HG03378 (cell line): ENCODE measurements around the gene COL25A1.
"Not testable (repeated sequence)": the region's sequence is repeated elsewhere in the genome, so short reads cannot be mapped to it uniquely, and the experiment has no call there.

ENCODE experiments used
- ATAC-seq: cut with Tn5 transposase; IDR thresholded peaks from one replicate; pipeline ENCODE4 v1.9.1; 2021; ENCODE audit warnings: mild to moderate bottlenecking, moderate library complexity; ENCODE audit not compliant: unreplicated experiment

Gene COL25A1

DNA sequence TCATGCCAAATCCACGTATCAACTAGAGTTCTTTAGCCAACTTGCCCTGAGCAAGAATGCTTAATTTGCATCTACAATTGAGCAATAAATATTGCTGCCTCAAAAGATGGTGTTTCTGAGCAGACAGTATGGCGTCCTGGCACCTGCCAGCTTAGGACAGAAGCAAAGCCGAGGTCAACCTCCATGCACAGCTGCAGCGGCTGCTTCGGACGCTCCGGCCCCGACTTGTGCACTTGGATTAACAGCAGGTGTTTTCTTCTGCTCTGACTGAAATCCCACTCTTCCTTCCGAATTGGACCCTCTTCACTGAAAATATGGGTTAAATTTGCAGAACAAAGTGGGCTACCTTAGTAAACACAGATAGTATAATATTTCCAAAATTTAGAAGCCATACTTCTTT is 324.4 kb downstream of the COL25A1 start:
- ATAC-seq, result no peak

DNA sequence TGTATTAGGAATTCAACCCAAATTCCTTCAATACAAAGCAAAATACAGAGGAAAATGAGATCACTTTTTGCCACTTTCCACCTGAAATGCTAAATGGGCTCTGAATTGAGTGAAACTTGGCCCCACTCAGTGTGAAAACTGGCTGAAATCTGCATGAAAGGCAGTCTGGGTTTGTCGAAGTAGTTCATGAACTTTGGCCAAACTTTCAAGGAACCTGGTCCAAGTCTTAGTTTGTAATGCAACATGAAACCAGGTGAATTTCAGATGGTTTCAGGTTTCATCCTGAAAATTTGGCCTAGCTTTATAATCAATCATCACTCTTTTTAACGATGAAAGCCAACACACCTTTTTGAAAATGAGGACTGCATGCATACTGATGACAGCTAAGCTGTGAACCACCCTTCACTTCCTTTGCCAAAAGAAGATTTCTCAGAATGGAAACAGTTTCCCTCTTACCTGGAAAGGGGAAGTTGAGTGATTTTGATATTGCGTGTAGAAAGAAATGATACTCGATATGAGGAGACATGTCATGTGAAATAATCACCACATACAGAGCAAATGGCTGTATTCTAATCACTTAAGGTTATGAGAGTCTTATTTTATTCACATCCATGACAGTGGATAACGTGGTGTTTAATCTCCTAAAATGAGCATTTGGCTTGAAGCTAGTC is 329.7 kb downstream of the COL25A1 start:
- ATAC-seq, result peak; percentile 77

GRCh38 chr4:108971473-108971872 is 331.0 kb downstream of the COL25A1 start:
- no peak for ATAC-seq

GRCh38 chr4:108965472-108966076 is 336.9 kb downstream of the COL25A1 start:
- ATAC-seq, result no peak

GRCh38 chr4:108965016-108965415 is 337.4 kb downstream of the COL25A1 start:
- ATAC-seq, result no peak

GRCh38 chr4:108963910-108964309 is 338.5 kb downstream of the COL25A1 start:
- ATAC-seq, result no peak

- ATAC-seq, result no peak
These were observed 343.0 kb downstream of the COL25A1 start for GRCh38 chr4:108959491-108959890.

GRCh38 chr4:108954880-108955279 is 347.6 kb downstream of the COL25A1 start:
- ATAC-seq, result no peak

GRCh38 chr4:108953941-108954340 is 348.5 kb downstream of the COL25A1 start:
- ATAC-seq, result no peak

GRCh38 chr4:108950158-108950915 is 352.1 kb downstream of the COL25A1 start:
- no peak for ATAC-seq

GRCh38 chr4:108947526-108947925 is 354.9 kb downstream of the COL25A1 start:
- no peak for ATAC-seq

DNA sequence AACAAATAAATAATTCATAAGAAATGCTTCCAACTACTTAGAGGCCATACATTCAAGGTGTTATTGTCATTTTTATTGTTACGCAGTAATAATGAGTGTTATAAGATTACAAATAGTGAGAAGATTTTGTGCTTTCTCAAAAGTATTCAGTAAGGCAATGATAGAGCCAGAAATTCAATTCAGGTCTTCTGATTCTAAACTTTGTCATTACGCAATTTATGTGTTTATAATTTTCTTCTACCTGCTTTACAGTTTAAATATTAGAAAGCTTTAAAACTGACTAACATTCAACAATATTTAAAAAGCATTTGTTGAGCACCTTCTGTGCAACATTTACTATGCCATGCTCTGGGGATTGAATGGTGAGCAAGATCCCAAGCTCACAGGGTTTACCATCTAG is 356.2 kb downstream of the COL25A1 start:
- ATAC-seq, result no peak

DNA sequence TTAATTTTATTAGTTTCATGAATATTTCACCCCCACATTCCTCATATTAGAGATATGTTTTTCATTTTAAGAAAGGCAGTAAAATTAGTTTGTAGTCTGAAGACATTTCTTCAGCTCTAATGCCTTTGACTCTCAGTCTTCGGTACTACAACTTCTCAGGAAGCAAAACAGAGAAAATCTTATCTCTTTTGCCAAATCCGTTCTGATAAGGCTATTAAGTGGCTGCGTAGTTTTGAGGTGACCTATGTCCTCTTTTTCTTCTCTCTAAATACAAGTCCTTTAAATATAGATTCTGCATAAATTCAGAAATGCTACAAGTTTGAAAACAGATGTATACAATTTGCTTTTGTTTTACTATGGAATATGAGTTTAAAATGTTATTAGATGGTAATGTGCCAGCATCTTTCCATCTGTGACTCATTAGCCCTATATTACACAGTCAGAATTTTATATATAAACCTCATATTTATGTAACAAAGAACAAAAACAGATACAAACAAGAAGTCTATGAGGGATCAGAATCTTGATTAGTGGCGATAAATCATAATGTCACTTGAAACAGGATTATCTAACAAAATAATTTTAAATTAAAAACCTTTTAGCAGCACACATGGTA is 358.4 kb downstream of the COL25A1 start:
- no peak for ATAC-seq

DNA sequence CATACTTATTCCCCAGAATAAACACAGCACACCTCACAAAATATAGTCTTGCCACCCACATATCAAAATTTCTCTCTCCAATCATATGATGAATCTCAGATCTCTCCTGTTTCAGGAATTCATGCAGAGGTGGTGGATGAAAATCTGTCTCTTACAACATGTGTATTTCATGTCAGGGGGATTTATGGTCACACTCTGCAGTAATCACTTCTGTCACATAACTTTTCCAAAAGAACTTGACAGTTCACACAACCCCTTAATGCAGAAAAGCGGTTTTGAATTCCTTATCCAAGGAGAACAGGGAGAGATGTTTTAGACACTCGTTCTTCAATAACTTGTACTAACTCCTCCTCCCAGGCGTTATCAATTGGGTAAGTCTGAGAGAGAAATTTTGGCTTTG is 359.1 kb downstream of the COL25A1 start:
- ATAC-seq, result no peak

- ATAC-seq, result no peak
These were observed 360.5 kb downstream of the COL25A1 start for GRCh38 chr4:108941904-108942430.

DNA sequence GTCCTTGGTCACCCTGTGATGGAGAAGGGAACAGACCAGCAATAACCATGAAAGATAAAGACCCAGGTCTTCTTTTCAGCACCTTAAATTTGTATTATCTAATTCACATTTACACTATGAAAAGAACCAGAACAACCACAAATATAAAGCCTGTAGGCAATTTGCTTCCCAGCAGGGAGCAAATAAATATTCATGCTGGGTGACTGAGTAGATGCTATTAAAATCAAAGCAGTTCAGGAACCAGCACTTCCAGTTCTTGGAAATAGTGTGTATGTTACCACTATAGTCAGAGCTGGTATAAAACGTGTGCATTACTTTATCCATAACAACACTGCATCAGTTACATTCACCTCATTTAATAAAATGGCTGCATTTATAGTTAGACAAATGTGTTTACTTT is 361.8 kb downstream of the COL25A1 start:
- no peak for ATAC-seq

- ATAC-seq, result no peak
These were observed 362.3 kb downstream of the COL25A1 start for GRCh38 chr4:108940149-108940548.

DNA sequence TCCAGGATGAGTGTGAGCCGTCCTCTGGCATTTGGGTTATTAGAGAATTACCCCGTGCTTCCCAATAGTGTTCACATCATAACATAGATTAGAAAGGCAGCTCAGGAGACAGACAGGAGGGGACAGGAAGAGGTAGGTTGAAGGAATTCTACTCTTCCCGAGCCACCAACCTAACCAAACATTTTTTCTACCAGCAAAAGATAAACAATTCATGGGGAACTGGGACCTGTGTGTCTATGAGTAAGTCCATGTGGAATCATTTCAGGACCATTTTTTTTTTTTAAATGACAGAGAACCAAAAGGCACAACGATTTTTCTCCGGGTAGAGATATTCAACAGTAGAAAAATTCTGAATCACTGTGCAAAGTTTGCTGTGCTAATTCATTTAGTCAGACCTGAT is 365.4 kb downstream of the COL25A1 start:
- no peak for ATAC-seq

DNA sequence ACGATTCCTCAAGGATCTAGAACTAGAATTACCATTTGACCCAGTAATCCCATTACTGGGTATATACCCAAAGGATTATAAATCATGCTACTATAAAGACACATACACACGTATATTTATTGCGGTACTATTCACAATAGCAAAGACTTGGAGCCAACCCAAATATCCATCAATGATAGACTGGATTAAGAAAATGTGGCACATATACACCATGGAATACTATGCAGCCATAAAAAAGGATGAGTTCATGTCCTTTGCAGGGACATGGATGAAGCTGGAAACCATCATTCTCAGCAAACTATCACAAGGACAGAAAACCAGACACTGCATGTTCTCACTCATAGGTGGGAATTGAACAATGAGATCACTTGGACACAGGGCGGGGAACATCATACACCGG is 368.5 kb downstream of the COL25A1 start:
- ATAC-seq, result not testable (repeated sequence)

GRCh38 chr4:108933046-108933445 is 369.4 kb downstream of the COL25A1 start:
- ATAC-seq, result no peak

- no peak for ATAC-seq
These were observed 370.5 kb downstream of the COL25A1 start for GRCh38 chr4:108931926-108932325.
